ENCODE results near the gene CLCN7. TPM values are rescaled to one million over a fixed set of nuclear protein-coding genes. Genes with fewer than 3 reads are reported as not detected.

Gene CLCN7
- total and polyA plus RNA-seq, 2 of the 13 experiments (the other 11 are each of a cell fraction or from before 2014, with no cell fraction given) = 24.6 to 25.1 TPM

- H3K9me3 ChIP-seq (ENCODE audit: low read length) = no peaks in the 10 kb centered on the region
- H3K79me2 ChIP-seq (ENCODE audit: insufficient read depth, low read length) = no peaks in the 10 kb centered on the region
- H3K27ac ChIP-seq (ENCODE audit: extremely low read length, insufficient read depth, low read length) = no peak overlapping the region
- H3K4me3 ChIP-seq (replicated peaks in 1 of 3; ENCODE audit: insufficient read depth in 1 of 3, low read depth in 2 of 3, low read length in 3 of 3) = no peak overlapping the region
- no peak overlapping the region for H3K4me2 ChIP-seq (ENCODE audit: low read depth, low read length)
- CTCF ChIA-PET (ENCODE audit: low intra/inter-chr PET ratio, low total read pairs) = no interaction called here
- no TSS peak for BruUV-seq (replicated peaks)
- no peaks in the 10 kb centered on the region for H3K36me3 ChIP-seq (replicated peaks in 1 of 2; ENCODE audit: control insufficient read depth in 1 of 2, insufficient read depth in 2 of 2, low read length in 2 of 2)
- no peak overlapping the region for H3K9ac ChIP-seq (ENCODE audit: insufficient read depth, low read depth, low read length)
- ATAC-seq (no peak), FAIRE-seq (no peak), DNase-seq (ENCODE audit: low spot score) (no peak)
- H3K27me3 ChIP-seq (ENCODE audit: control insufficient read depth in 1 of 2, insufficient read depth in 2 of 2, low read length in 2 of 2) = peaks cover 3 to 47% of the 10 kb centered on the region in 2 experiments; a peak in 4 of 5 replicates
- intact Hi-C loops (cut with micrococcal nuclease; ENCODE audit: unreplicated experiment) (no loop called here), in situ Hi-C loops (cut with HindIII; ENCODE audit: extremely low pct_ligation_motif_present, low pct_unique_long_range_greater_than_20kb) (no loop called here)
- H4K20me1 ChIP-seq (ENCODE audit: insufficient read depth, low read length) = no peaks in the 10 kb centered on the region
- WGBS (ENCODE audit: low lambda C conversion rate) = 80% methylated on average over 2 of the region's 24 CpGs
- H3K4me1 ChIP-seq (ENCODE audit: insufficient read depth, low read length) = peaks cover 29% of the 10 kb centered on the region
- H2AFZ ChIP-seq (ENCODE audit: low read length) = no peak overlapping the region
- POLR2A ChIA-PET = no interaction called here
- TF ChIP-seq ZNF331 (CRISPR knock-in tag; IDR thresholded peaks at IDR 0.05) (no peak), CENPX (CRISPR knock-in tag; IDR thresholded peaks at IDR 0.05) (no peak), HNF4G (IDR thresholded peaks at IDR 0.05; ENCODE audit: borderline replicate concordance, low read depth, low read length) (no peak), HNF4G (CRISPR knock-in tag; IDR thresholded peaks at IDR 0.05; ENCODE audit: borderline replicate concordance, low read depth) (no peak), ZSCAN5A (CRISPR knock-in tag; IDR thresholded peaks at IDR 0.05; ENCODE audit: borderline replicate concordance) (no peak), ARNT (IDR thresholded peaks at IDR 0.05) (no peak), JARID2 (CRISPR knock-in tag; IDR thresholded peaks at IDR 0.05; ENCODE audit: insufficient replicate concordance) (no peak), ZNF558 (CRISPR knock-in tag; IDR thresholded peaks at IDR 0.05; ENCODE audit: borderline replicate concordance) (no peak), ZNF557 (CRISPR knock-in tag; IDR thresholded peaks at IDR 0.05) (no peak), ZNF362 (CRISPR knock-in tag; IDR thresholded peaks at IDR 0.05; ENCODE audit: borderline replicate concordance) (no peak), EZH2 (conservative IDR thresholded peaks at IDR 0.05; ENCODE audit: low read depth, low read length) (no peak), ZNF383 (CRISPR knock-in tag; IDR thresholded peaks at IDR 0.05; ENCODE audit: borderline replicate concordance) (no peak), TAF1 (CRISPR knock-in tag; IDR thresholded peaks at IDR 0.05) (no peak)
These were observed 13.3 kb upstream of the CLCN7 start for GRCh38 chr16:1488054-1488601.
